ENCODE data around the gene NDUFA8.

- TF ChIP-seq POLR2A (IDR thresholded peaks at IDR 0.05) (no peak), CTCF (IDR thresholded peaks at IDR 0.05) (no peak)
Measured at GRCh38 chr9:122119721-122120120, 39.9 kb downstream of the NDUFA8 start.
